RCC 7860 (cell line): ENCODE measurements around the gene HDHD2.

Experiments used
- DNase-seq: peaks from one replicate; pipeline ENCODE4 v3.0.0-alpha.2; 2015; ENCODE audit warnings: low spot score
- FAIRE-seq: peaks from 2 replicates; lab custom pipeline; 2012; peaks lifted over from hg19 to GRCh38; lab: Jason Lieb, UNC

The HDHD2 gene

GRCh38 chr18:47075098-47075883 lies 75.0 kb downstream of the HDHD2 start:
- DNase-seq (no peak), FAIRE-seq (no peak)

- no peak for DNase-seq
- no peak for FAIRE-seq
These were observed 82.7 kb downstream of the HDHD2 start for GRCh38 chr18:47067648-47068047.

DNA sequence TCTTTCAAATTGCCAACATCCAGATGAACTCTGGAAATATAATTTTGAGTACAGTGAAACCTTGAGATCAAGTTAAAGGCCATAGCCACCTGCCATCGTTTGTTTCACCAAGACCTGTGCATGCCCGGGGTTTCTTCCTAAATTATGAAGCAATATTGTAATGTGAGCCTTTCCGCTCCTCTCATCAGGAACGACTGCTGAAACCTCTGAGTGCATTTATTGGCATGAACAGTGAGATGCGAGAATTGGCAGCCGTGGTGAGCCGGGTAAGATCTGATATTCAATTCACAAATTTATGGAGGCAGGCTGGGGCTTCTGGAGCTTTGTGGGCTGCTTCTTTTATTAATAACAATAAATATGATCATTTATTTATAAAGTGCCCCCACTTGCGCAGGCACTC lies 87.2 kb downstream of the HDHD2 start:
- DNase-seq = no peak
- FAIRE-seq = no peak

DNA sequence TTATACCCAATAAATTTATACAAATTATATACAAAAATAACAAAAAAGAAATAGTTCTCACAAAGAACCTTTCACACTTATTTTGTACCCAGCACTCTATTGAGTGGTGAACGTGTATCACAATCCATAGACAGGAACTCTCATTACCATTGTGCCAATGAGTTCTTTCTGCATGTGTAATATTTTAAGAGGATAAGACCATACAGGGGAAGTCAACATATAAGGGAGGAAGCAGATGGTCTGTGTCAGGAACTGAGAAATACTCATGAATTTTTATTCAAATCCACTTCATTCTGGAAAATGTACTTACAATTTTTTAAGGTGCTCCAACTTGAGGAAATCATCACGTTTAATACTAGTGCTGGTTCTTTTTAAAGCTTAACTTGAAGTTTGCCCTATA lies 87.8 kb downstream of the HDHD2 start:
- DNase-seq (no peak), FAIRE-seq (no peak)
